ENCODE data around the gene CFAP57. TPM values are rescaled to one million over a fixed set of nuclear protein-coding genes. Genes with fewer than 3 reads are reported as not detected.

Gene CFAP57
- total RNA-seq, 1 experiment from 2014 or later = 1.7 TPM

DNA sequence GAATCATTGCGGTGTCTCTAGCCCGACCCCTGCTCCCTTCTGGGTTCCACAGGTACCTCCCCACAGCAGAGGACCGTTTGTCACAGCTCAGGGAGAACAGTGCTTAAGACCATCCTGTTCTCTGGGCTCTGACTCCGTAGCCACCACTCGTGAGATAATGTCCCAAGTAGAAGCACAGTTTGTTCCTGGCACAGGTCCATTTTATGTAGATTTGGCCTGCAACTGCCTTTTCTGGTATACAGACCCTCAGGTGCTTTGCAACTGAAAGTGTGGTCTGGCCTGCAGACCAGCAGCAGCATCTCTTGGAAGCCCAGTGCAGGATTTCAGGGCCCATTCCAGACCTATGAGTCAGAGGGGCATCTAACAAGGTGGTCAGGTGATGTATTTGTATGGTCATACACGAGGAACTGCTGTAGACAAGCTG lies 69.3 kb downstream of the CFAP57 start:
- DNase-seq = peak; percentile 74 to 79
- BruUV-seq (replicated peaks) = no TSS peak
- no peaks in the 10 kb centered on the region for H3K79me2 ChIP-seq (ENCODE audit: low read depth)
- no peaks in the 10 kb centered on the region for H4K20me1 ChIP-seq (ENCODE audit: insufficient read depth)
- H3F3A ChIP-seq (ENCODE audit: insufficient read depth, low read depth) = peaks cover 4% of the 10 kb centered on the region; the same call in 1 of the 2 replicates
- H3K36me3 ChIP-seq (ENCODE audit: low read depth) = no peaks in the 10 kb centered on the region
- no peak overlapping the region for H3K4me3 ChIP-seq
- H2AFZ ChIP-seq = no peak overlapping the region
- ChIA-PET CTCF (interaction anchor here (0.5 kb wide), 1 partner anchor 16 kb away, joined by 3 read pairs; no protein-coding TSS in a partner anchor), POLR2A (ENCODE audit: unreplicated experiment) (interaction anchor here (0.6 kb wide), 1 partner anchor 213 kb away, joined by 6 read pairs; no protein-coding TSS in a partner anchor)
- intact Hi-C loops (cut with micrococcal nuclease; ENCODE audit: unreplicated experiment) = loop anchor here (1.0 kb wide), 1 partner anchor 29 kb away; no protein-coding TSS in a partner anchor
- H3K27ac ChIP-seq = no peak overlapping the region
- H3K27me3 ChIP-seq (ENCODE audit: insufficient read depth, low read depth) = no peaks in the 10 kb centered on the region
- TF ChIP-seq EZH2 (IDR thresholded peaks at IDR 0.05; ENCODE audit: low read depth) (no peak), CTCF (conservative IDR thresholded peaks at IDR 0.05) (no peak)
- peaks cover 12% of the 10 kb centered on the region for H3K4me1 ChIP-seq (replicated peaks; ENCODE audit: insufficient read depth)
- no peaks in the 10 kb centered on the region; the same call in 1 of the 2 replicates for H3K9me3 ChIP-seq (ENCODE audit: insufficient read depth, low read depth)
- no peaks in the 10 kb centered on the region; the same call in 1 of the 2 replicates for H3K9me2 ChIP-seq (ENCODE audit: insufficient read depth)
- H3K4me2 ChIP-seq = no peak overlapping the region; the same call in 1 of the 2 replicates

GRCh38 chr1:43243299-43243698 lies 71.2 kb downstream of the CFAP57 start:
- no peaks in the 10 kb centered on the region for H3K36me3 ChIP-seq (ENCODE audit: low read depth)
- intact Hi-C loops (cut with micrococcal nuclease; ENCODE audit: unreplicated experiment) = no loop called here
- H4K20me1 ChIP-seq (ENCODE audit: insufficient read depth) = no peaks in the 10 kb centered on the region
- BruUV-seq (replicated peaks) = no TSS peak
- H3K4me3 ChIP-seq = no peak overlapping the region
- no peak overlapping the region for H3K27ac ChIP-seq
- H3K9me2 ChIP-seq (ENCODE audit: insufficient read depth) = no peaks in the 10 kb centered on the region; the same call in 1 of the 2 replicates
- ChIA-PET CTCF (interaction anchor here (0.6 kb wide), 2 partner anchors 23 to 114 kb away, joined by 3 to 4 read pairs; no protein-coding TSS in a partner anchor), POLR2A (ENCODE audit: unreplicated experiment) (no interaction called here)
- no peak for TF ChIP-seq CTCF (conservative IDR thresholded peaks at IDR 0.05)
- no peak for TF ChIP-seq EZH2 (IDR thresholded peaks at IDR 0.05; ENCODE audit: low read depth)
- H3K4me1 ChIP-seq (replicated peaks; ENCODE audit: insufficient read depth) = peaks cover 12% of the 10 kb centered on the region
- peaks cover 4% of the 10 kb centered on the region; the same call in 1 of the 2 replicates for H3F3A ChIP-seq (ENCODE audit: insufficient read depth, low read depth)
- H3K9me3 ChIP-seq (ENCODE audit: insufficient read depth, low read depth) = peaks cover 14% of the 10 kb centered on the region; the same call in 1 of the 2 replicates
- H3K79me2 ChIP-seq (ENCODE audit: low read depth) = no peaks in the 10 kb centered on the region
- no peak overlapping the region for H2AFZ ChIP-seq
- H3K27me3 ChIP-seq (ENCODE audit: insufficient read depth, low read depth) = no peaks in the 10 kb centered on the region
- H3K4me2 ChIP-seq = no peak overlapping the region
- no peak for DNase-seq

DNA sequence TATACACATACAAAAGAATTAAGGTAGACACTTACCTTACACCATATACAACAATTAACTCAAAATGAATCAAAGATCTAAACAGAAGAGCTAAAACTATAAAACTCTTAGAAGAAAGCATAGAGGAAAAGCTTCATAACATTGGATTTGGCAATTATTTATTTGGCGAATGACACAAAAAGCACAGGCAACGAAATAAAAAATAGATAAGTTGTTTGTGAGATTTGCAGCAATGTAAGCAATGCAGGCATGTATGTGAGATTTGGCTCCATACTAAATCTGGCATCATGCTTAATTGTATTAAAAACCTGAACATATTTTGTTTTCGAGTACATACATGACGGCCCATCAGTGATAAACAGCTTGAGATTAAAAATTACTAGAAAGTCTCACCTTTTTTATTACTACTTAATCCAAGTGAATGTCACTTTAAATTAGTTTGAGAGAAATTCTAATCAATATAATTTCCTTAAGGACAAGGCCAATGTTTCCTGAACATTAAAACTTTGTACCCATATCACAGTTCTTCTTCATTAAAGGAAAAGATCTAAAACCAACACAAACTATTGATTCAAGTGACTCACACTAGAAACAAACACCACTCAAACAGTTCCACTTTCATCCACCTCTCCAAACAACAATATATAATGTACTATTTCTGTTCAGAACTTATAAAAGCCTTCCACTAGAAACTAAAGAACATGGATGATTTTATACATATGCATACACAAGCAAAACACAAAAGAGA lies 74.5 kb downstream of the CFAP57 start:
- intact Hi-C loops (cut with micrococcal nuclease; ENCODE audit: unreplicated experiment) = no loop called here
- H4K20me1 ChIP-seq (ENCODE audit: insufficient read depth) = no peaks in the 10 kb centered on the region
- peaks cover 14% of the 10 kb centered on the region; the same call in 1 of the 2 replicates for H3K9me3 ChIP-seq (ENCODE audit: insufficient read depth, low read depth)
- no peak overlapping the region for H3K27ac ChIP-seq
- ChIA-PET POLR2A (ENCODE audit: unreplicated experiment) (interaction anchor here (0.6 kb wide), 1 partner anchor 112 kb away, joined by 3 read pairs; no protein-coding TSS in a partner anchor), CTCF (no interaction called here)
- no peak overlapping the region for H3K4me3 ChIP-seq
- no peak for TF ChIP-seq EZH2 (IDR thresholded peaks at IDR 0.05; ENCODE audit: low read depth)
- TF ChIP-seq CTCF (conservative IDR thresholded peaks at IDR 0.05) = no peak
- DNase-seq = no peak
- no peaks in the 10 kb centered on the region for H3K27me3 ChIP-seq (ENCODE audit: insufficient read depth, low read depth)
- no peaks in the 10 kb centered on the region for H3F3A ChIP-seq (ENCODE audit: insufficient read depth, low read depth)
- peaks cover 3% of the 10 kb centered on the region for H3K4me1 ChIP-seq (replicated peaks; ENCODE audit: insufficient read depth)
- H3K9me2 ChIP-seq (ENCODE audit: insufficient read depth) = no peaks in the 10 kb centered on the region; the same call in 1 of the 2 replicates
- H3K79me2 ChIP-seq (ENCODE audit: low read depth) = no peaks in the 10 kb centered on the region
- no TSS peak for BruUV-seq (replicated peaks)
- H2AFZ ChIP-seq = no peak overlapping the region
- no peak overlapping the region for H3K4me2 ChIP-seq
- no peaks in the 10 kb centered on the region for H3K36me3 ChIP-seq (ENCODE audit: low read depth)
